Keratinocyte (primary cell): ENCODE measurements around the gene NFE2L1.

Experiments used
- EZH2 ChIP-seq: IDR thresholded peaks from one replicate; pipeline ENCODE4 v1.6.1; 2012; ENCODE audit warnings: inconsistent platforms, mild to moderate bottlenecking, low read length, moderate library complexity
- TF ChIP-seq, protein P1 (sequence below), 3 experiments: IDR thresholded peaks in 1 of 3; conservative IDR thresholded peaks in 1 of 3; optimal IDR thresholded peaks in 1 of 3; 2 replicates in 2 of 3; 3 replicates in 1 of 3; pipeline versions ENCODE3 to v1.5.1; 2011; ENCODE audit warnings: low read length in 3 of 3, mild to moderate bottlenecking in 3 of 3, moderate library complexity in 2 of 3, control low read depth in 1 of 3, inconsistent platforms in 1 of 3; ENCODE audit not compliant: insufficient read depth in 2 of 3; ENCODE audit errors: extremely low read depth in 1 of 3

DNA sequence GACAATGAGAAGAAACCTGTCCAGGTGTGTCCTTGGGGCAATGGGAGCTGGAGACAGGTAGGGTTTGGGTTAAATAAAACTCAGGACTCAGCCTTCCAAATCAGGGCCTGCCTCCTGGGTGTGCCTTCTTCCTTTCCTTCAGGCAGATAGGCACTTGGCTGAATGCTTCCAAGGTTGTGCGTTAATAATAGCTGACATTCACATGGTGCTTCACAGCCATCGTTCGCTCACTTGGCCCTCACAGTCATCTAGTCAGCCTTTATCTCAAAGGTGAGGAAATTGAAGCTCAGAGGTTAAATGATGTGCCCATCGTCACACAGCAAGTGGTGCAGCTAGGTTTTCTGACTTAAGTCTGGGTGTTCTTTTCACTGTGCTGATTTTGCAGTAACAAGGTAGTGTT, 9.5 kb downstream of the NFE2L1 start:
- TF ChIP-seq, protein P1, sequence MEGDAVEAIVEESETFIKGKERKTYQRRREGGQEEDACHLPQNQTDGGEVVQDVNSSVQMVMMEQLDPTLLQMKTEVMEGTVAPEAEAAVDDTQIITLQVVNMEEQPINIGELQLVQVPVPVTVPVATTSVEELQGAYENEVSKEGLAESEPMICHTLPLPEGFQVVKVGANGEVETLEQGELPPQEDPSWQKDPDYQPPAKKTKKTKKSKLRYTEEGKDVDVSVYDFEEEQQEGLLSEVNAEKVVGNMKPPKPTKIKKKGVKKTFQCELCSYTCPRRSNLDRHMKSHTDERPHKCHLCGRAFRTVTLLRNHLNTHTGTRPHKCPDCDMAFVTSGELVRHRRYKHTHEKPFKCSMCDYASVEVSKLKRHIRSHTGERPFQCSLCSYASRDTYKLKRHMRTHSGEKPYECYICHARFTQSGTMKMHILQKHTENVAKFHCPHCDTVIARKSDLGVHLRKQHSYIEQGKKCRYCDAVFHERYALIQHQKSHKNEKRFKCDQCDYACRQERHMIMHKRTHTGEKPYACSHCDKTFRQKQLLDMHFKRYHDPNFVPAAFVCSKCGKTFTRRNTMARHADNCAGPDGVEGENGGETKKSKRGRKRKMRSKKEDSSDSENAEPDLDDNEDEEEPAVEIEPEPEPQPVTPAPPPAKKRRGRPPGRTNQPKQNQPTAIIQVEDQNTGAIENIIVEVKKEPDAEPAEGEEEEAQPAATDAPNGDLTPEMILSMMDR (optimal IDR thresholded peaks at IDR 0.05 in 1 of 3, IDR thresholded peaks at IDR 0.05 in 1 of 3, conservative IDR thresholded peaks at IDR 0.05 in 1 of 3; ENCODE audit: extremely low read depth in 1 of 3, insufficient read depth in 2 of 3, low read length in 3 of 3): no peak
- no peak for TF ChIP-seq EZH2
